Stimulated activated CD4-positive, alpha-beta T cell treated with anti-CD3 and anti-CD28 coated beads, Interleukin-2, amount 100 ng/mL, for 24 hours (primary cell): ENCODE results near the gene CERS5.

ENCODE experiments used
- DNase-seq, 2 donors: peaks; one replicate each; pipeline ENCODE4 v3.0.0-alpha.2; 2020

CERS5 gene, protein sequence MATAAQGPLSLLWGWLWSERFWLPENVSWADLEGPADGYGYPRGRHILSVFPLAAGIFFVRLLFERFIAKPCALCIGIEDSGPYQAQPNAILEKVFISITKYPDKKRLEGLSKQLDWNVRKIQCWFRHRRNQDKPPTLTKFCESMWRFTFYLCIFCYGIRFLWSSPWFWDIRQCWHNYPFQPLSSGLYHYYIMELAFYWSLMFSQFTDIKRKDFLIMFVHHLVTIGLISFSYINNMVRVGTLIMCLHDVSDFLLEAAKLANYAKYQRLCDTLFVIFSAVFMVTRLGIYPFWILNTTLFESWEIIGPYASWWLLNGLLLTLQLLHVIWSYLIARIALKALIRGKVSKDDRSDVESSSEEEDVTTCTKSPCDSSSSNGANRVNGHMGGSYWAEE

DNA sequence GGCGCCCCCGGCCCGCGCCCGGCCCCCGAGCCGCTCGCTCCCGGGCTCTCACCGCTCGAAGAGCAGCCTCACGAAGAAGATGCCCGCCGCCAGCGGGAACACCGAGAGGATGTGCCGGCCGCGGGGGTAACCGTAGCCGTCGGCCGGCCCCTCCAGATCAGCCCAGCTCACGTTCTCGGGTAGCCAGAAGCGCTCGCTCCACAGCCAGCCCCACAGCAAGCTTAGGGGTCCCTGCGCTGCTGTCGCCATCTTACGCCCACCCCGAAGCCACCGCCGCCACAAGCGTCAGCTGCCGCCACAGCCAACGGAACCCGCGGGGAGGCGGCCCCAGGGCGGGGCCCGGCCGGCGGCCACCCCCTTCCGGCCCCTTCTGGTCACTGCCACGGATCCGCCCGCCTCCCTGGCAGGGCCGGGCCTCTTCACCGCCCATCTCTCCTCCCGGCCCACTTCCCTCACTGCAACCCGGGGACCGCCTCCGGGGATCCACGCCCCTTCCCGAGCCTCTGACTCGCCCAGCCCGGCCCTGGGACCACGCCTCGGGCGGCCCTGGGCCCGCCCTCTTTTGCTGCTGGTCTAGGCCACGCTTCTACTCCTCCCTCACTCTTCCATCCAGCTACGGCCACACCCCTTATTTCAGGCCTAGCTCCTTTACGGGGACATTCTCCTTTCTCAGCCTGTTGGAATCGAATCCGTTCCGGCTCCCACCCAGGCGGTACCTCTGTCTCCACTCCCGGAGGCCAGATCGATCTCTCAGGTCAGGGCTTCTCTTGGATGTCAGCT lies at the start of gene CERS5:
Gene CERS5, minus strand, starts transcription at position 321 of the 780 bp plus-strand sequence. Its CDS starts 72 bp downstream, at position 249.
- DNase-seq, result peak; percentile 97 to 98

DNA sequence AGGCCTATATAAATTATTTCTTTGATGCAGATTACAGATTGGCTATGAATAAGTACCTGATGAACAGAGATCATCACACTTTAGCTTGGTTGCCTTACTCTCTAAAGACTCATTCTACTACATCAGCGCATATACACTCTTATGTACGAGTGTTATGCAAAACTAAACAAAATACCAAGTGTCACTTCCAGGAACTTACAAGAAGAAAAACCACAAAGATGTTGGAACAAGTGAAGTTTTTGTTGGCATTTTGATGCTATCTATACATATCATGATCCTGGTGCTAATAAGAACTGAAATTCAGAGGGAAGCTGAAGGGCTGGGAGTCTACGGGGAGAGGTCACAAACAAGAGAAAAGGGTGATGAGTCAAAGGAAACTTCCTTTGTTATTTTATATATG lies 47.9 kb upstream of the CERS5 start:
- no peak for DNase-seq

DNA sequence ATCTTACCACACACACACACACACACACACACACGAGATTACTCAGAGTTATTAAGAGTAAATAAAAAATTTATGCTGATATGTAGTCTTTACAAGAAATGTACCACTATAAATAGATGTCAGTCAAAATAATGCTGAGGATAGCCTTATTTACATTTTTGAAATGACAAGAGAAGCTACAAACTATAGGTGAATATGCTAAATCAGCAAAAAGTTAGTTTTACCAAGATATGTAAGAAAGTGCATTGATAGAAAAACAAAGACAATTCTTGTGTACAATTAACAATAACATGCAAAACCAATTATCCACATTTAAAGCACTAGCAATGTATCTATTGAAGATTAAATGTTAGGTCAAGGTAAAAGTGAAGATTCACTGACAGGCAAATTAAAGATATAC lies 46.8 kb upstream of the CERS5 start:
- DNase-seq, result no peak

DNA sequence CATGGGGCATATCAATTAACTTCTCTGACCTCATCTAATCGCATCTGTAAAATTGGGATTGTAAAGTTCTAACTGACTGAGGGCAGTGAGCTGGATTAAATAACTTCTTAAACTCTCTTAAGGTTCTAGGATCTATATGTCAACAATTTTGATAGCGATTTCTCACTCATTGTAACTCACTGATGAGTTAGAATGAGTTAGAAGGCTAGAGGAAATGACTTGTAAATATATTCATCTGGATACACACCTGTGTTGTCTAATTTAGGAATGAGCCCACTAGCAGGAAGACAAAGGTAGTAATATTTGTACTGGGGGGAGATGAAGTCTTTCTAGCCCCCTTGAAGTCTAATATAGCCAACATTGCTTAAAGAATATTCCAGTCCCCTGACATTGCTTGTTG lies 46.3 kb upstream of the CERS5 start:
- DNase-seq, result no peak

DNA sequence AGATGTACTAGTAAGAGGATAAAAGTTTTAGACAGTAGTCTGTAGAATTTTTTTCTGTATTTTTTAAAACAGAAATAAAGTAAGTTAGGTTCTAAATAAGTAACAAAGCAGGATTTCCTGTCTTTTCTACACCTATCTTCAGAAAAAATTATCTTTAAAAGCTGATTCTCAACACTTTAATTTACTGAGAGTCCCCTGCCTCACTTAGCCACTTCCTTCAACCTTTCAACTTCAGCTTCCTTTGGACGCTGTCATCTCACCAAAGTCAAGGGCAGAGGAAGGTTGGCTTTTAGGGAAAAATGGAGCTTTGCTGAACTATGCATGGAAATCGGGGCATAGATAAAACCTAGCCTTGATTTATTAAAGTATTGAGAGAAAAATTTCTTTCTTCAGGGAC lies 44.9 kb upstream of the CERS5 start:
- DNase-seq, result no peak

DNA sequence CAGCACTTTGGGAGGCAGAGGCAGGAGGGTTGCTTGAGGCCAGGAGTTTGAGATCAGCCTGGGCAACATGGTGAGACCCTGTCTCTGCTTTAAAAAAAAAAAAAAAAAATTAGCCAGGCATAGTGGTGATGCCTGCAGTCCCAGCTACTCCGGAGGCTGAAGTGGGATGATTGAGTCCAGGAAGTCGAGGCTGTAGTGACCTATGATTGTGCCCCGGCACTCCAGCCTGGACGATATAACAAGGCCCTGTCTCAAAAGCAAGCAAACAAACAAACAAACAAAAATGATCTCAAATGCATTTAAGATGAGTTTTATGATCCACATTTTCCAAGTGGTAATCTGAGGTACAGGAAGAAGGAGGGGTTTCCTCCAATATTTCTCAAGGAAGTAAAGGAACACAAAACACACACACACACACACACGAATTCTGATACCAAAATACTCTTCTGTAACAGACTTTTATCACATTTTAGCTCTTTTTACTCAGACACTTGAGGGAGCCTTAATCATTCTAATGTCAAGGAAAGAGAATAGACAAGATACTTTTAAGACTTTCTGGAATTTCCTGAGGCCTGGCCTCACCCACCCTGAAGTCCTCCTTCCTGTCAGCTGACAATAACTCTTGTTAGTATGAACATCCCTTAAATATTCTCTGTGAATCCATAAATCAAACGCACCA lies 44.4 kb upstream of the CERS5 start:
- no peak for DNase-seq

DNA sequence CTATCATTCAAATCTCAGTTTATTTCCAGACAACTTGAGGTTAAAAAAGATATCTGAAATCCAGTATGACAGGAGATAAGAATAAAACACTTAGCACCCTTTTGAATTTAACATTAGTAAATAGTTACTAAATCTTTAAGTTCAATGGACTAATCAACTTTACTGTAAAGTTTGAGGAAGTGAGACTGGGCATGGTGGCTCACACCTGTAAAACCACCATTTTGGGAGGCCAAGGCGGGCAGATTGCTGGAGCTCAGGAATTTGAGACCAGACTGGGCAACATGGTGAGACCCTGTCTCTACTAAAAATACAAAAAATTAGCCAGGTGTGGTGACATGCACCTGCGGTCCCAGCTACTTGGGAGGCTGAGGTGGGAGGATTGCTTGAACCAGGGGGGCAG lies 40.3 kb upstream of the CERS5 start:
- DNase-seq, result no peak

DNA sequence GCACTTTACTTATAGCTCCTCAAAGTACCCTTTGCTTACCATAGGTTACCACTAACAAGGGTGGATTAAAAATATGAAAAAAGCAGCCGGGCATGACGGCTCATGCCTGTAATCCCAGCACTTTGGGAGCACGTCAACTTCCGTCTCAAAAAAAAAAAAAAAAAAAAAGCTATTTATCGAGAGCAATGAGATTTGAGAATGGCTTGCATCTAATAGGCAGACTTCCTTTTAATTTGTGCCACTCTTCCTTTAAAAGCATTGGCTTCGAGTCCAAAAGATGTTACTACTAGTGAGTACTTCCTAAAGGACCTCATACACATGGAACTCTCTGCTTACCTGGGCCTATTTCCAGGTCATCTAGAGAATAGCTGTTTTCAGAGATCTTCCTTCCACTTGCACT lies 38.5 kb upstream of the CERS5 start:
- DNase-seq, result no peak

DNA sequence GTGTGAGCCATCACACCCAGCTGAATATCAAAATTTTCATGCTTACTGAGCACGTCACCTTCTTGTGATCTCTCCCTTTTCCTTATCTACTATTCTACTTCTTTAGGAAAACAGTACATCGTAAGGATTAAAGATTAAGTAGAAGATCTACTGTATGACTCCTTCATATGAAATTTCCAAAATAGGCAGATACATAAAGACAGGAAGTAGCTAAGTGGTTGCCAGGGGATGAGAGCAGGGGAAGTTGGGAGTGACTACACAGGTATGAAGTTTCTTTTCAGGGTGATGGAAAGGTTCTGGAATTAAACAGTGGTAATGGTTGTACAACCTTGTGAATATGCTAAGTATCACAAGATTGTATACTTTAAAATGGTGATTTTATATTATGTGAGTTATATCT lies 36.5 kb upstream of the CERS5 start:
- DNase-seq, result no peak

DNA sequence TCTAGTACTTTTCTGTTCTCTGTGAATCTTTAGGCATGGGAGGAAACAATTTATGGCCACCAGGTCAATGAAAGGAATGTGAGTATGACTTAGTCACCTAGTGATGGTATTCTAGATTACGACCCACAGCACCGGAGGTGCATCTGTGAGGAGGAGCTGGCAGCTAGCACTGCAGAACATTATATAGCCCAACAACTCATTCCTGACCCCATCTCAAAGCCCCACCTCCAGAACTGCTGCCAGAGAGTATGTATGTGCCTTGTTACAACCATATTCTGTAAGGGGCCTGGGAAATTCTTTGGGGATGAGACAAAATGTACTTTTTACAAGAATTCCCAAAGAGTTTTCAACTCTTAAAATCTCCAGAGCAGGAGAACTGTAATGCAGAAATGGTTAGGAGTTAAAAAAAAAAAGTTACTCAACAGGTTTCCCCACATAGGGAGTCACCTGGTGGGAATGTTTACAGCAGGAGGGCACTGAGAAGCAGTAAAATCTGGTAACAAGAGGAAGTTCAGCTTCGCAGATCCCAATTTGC lies 34.9 kb upstream of the CERS5 start:
- no peak for DNase-seq

DNA sequence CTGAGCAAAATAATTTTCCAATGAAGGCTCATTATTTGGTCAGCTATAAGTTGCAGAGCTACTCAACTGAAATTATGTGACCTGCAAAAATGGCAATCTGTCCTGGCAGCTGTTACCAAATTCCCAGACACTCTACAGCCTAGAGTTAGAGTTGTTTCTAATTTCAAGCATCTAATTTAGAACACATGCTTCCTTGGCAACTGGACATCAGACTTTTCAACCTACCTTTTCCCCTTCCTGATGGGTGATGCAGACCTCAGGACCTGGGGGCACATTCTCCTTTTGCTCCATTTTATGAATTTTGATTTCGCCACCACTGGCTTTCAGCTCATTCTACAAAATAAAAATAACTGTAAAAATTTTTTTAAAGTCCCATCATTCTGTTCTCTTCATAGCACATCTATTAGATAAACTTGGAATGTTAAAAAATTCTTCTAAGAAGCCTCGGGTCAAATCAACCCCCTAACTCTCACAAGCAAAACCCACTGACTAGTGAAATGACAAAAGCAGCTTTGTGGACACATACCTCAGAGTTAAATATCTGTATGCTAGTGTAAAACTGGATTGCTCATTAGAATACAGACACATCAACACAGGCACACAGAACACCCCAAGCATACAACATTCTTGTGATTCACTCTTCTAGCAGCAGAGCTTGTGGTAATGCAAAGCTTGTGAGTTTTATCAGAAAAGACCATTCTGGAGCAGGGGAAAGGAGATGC lies 33.5 kb upstream of the CERS5 start:
- DNase-seq, result no peak

DNA sequence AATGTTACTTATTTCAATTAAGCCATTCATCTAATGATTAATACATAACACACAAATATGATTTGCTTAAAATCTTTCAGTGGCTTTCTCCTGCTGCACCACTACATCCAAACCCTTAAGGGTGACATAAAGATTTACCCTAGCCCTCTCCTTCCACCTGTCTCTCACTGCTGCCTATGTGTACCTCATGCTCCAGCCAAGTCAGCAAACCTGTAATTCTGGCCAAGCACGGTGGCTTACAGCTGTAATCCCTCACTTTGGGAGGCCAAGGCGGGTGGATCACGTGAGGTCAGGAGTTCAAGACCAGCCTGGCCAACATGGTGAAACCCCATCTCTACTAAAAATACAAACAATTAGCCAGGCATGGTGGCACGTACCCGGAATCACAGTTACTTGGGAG lies 31.7 kb upstream of the CERS5 start:
- DNase-seq, result no peak

DNA sequence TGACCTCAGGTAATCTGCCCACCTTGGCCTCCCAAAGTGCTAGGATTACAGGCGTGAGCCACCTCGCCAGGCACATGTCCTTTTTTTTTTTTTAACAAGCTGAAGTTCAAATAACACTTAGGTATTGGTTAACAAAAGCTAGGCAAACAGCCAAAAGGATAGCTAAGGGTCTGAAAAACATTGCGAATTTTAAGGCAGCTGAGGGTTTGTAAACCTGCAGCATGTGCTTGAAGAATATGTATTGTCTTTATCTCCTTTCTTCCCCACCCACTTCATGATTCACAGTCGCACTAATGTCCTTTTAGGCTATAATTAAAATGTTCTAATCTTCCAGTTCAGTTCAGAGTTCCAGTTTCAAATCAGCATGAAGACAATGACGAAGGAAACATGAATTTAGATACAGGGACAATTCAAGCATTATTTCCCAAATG lies 30.1 kb upstream of the CERS5 start:
- no peak for DNase-seq

DNA sequence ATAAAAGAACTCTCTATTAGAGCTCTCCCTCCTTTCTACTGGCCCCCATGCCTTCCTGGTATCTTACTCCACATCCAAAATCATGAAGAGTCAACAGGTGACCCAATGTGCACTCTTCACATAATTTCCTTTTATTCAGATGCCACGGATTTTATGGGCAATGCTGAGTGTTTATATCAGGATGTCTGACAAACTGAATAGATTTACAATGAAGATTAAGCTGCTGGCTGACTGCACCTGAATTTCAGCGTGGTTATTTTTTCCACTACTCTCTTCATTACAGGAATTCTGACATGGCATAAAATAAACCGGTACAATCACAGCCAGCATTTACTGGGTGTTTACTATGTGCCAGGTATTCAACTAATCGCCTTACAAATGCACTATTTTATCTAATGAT lies 29.4 kb upstream of the CERS5 start:
- no peak for DNase-seq

DNA sequence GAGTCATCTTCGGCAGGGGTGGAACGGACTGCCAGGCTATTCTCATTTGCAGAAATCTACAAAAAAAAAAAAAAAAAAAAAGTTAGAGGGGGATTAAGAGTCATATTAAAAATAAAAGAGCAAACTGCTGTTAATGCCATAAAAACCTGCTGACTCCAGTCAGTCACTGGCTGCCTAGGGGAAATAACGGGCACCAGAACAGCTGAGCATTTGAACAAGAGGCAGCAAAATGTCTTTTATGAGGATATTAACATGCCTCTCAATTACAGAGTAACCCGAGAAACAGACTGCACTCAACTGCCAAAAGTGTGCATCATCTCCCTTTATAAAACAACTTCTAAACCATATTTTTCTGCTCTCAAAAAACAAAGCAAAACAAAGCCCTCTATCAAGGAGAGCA lies 28.7 kb upstream of the CERS5 start:
- DNase-seq, result no peak

DNA sequence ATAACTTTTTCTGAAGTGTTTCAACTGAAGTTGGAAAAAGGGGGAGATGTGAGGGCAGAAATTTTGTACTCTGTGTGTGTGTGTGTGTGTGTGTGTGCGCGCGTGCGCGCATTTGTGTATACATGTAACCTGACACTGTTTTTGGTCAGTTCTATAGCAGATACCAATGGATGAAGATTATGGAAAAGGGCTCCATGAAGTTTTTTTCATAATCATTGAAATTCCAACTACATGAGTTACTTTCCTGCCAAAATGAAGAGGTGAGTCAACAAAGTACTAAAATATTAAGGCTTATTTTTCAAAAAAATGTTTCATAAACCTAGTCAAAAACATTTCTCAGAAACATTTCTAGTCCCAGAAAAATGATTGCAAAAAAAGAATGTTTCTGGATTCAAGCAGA lies 25.7 kb upstream of the CERS5 start:
- no peak for DNase-seq

DNA sequence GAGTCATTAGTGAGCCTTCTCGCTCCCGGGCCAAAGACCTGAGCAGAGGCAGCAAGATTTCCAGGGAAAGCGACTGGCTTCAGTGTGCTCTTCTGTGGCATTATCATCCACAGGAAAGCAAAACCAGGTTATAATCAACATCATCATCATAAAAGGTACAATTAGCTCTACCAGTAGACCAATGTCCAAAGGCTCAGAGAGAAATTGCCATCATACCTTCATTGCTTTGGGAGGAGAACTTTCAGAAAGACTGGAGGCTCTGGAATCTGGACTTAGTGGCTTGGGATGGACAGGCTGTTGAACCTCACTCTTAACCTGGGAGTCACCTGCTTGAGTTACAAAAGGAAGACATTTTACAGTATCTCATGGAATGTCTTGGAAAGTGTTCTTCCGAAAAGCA lies 25.1 kb upstream of the CERS5 start:
- no peak for DNase-seq

DNA sequence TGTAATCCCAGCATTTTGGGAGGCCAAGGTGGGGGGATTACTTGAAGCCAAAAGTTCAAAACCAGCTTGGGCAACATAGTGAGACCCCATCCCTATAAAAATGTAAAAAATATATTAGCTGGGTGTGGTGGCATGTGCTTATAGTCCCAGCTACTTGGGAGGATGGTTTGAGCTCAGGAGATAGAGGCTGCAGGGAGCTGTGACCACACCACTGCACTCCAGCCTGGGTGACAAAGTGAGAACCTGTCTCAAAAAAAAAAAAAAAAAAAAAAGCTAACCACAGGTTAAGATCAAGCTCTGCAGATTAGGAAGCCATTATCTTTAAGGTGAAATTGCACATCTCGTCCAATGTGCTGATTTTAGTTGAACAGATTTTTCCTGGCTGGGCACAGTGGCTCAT lies 23.7 kb upstream of the CERS5 start:
- DNase-seq, result no peak

DNA sequence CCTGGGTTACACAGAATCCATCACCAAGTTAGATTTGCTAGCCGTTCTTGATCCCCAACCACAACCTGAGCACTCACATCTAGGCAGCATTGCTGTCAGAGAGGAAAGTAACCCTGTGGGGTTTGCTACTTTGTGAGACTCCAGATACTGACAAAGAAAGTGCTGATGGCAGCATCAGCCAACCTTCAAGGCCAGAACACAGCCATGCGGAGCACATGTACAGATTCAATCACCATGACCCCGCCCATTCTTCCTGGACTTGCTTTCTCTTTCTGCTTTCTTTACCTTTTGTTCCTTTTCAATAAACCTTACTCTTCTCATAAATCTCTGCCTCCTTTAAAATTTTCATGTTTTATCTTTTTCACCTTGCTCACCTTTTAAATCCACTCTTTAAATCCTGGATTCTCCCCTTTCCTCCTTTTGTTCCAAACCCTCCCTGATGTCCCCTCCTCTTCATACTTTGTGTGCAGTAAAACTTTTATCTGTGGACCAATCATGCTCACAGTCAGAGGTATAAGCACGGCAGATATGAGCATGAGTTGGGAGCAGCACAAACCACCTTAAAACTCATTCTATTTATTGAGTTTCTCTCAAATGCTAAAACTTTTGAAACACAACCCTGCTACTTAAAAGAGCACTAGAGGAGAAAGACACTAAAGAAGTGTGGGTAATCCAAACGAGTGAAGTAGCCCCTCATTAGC lies 21.9 kb upstream of the CERS5 start:
- DNase-seq, result peak; percentile 36 to 37

DNA sequence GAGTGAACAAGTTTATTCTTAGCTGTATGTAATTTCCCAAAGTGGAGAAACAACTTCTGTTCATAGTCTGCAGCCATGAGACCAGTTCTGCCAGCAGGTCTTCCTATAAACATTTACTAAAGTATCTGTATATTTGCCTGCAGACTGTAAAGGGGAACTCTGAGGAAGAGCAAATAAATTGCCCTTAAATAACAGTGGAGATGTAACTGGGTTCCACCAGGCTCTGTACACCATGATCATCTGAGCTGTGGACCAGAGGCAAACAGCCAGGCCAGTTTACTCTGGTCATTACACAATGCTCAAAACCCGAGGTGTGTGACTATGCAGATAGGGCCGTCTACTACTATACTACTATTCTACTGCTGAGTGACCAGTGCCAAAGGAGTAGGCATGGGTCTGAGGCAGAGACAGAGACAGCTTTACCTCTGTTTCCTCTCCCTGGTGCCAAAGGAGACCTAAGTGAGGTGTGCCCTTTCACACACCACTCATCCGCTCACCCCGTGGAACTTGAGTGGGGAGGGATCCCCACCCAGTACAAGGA lies 21.1 kb upstream of the CERS5 start:
- no peak for DNase-seq

DNA sequence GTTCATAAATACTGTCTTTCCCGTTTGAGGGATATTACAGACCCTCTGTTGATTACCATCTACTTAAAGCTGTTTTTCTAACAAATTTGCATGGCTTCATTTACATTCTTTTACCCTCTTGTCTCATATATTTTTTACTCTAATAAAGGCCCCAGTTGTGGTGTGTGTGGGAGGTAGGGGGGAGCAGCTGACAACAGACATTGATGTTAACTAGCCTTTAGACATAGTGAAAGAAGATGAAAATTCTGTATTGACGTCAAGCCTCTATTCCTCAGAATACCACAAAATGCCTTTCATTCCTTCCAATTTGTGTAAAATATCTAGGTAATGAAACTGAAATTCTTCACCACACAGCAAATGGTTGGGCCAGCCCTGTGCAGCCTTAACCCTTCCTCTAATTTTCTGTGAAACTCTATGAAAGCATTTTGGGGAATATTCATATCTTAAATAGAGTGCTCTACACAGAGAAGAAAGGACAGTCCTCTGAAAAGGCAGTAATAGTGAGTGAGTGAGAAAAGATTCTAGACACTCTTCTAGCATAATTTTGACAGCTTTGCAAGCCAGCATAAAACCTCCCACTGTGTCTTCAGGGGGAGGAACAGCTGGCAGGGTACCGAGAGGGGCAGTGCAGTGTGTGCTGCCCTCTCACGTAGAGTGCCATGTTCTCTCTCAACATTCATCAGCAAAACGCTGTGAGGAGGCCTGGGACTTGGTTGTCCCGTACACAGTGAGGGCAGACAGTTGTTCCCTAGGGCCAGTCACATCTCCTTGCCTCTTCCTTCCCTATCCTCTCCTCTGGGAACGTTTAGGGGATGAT lies 20.1 kb upstream of the CERS5 start:
- peak; percentile 44 to 59 for DNase-seq
